AG04449 (cell line): Measurements from ENCODE around the gene SRSF6.

Source experiments
- CTCF ChIA-PET: fragments of 350-600 bp; formaldehyde crosslinking; extraction: SDS; loops from one replicate; lab custom pipeline; 2021; ENCODE audit warnings: antibody characterized with exemption; lab: Yijun Ruan, JAX
- POLR2A ChIA-PET: fragments of 400-600, 350-600 bp; formaldehyde crosslinking; extraction: SDS; loops from one replicate; lab custom pipeline; 2020; ENCODE audit warnings: antibody characterized with exemption, inconsistent platforms; lab: Yijun Ruan, JAX
- DNase-seq: peaks from one replicate; pipeline ENCODE4 v3.0.0-alpha.2; 2010; ENCODE audit warnings: low read depth, low spot score
- H3K4me3 ChIP-seq: 2 replicates; pipeline ENCODE4 v1.5.1; 2011; ENCODE audit warnings: low read depth, mild to moderate bottlenecking, control low read depth, low read length
- TF ChIP-seq, protein P1 (sequence below): IDR thresholded peaks from one replicate; pipeline ENCODE4 v1.5.1; 2011; ENCODE audit warnings: mild to moderate bottlenecking, moderate library complexity, low read length, control low read depth, inconsistent platforms; ENCODE audit not compliant: insufficient read depth; ENCODE audit errors: missing control alignments

Gene SRSF6

DNA sequence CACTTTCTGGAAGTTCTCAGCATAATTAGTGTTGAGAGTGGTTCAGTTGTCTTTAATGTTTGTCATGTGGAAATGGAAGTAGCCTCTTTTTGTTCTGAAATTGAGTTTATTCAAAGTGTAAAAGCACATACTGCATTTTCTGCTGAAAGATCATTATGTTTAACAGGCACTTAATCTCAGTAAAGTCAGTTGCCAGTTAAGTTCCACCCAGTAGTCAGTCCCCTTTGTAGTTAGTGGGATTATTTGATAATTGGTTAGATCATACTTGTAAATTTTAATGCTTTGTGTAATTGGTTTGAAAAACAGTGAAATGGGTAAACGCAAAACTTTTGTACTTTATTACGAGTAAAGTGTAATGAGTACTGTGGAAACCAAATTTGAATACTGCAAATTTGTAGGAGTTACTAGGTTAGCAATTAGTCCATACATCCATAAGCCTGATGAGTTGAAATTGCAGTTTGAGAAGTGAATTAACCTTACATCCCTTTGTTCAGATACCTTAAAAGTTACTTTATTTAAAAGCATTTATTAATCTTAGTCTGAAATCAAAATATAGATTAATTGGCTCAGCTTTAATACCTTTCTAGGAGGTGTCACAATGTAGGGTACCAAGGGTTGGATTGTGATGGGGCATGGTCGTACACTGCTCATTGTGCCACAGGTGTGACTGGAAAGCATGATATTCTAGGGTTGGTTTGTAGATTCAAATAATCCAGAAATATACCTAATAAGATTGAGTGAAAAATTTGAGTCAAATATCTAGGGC lies 4.4 kb downstream of the SRSF6 start:
- POLR2A ChIA-PET = interaction anchor here (0.6 to 0.9 kb wide), 2 partner anchors 9 to 13 kb away, joined by 3 read pairs; no protein-coding TSS in a partner anchor
- DNase-seq = no peak
- TF ChIP-seq, protein P1, sequence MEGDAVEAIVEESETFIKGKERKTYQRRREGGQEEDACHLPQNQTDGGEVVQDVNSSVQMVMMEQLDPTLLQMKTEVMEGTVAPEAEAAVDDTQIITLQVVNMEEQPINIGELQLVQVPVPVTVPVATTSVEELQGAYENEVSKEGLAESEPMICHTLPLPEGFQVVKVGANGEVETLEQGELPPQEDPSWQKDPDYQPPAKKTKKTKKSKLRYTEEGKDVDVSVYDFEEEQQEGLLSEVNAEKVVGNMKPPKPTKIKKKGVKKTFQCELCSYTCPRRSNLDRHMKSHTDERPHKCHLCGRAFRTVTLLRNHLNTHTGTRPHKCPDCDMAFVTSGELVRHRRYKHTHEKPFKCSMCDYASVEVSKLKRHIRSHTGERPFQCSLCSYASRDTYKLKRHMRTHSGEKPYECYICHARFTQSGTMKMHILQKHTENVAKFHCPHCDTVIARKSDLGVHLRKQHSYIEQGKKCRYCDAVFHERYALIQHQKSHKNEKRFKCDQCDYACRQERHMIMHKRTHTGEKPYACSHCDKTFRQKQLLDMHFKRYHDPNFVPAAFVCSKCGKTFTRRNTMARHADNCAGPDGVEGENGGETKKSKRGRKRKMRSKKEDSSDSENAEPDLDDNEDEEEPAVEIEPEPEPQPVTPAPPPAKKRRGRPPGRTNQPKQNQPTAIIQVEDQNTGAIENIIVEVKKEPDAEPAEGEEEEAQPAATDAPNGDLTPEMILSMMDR = no peak
- no peak overlapping the region for H3K4me3 ChIP-seq
- CTCF ChIA-PET = interaction anchor here (0.6 kb wide), 1 partner anchor 48 kb away, joined by 3 read pairs; no protein-coding TSS in a partner anchor

DNA sequence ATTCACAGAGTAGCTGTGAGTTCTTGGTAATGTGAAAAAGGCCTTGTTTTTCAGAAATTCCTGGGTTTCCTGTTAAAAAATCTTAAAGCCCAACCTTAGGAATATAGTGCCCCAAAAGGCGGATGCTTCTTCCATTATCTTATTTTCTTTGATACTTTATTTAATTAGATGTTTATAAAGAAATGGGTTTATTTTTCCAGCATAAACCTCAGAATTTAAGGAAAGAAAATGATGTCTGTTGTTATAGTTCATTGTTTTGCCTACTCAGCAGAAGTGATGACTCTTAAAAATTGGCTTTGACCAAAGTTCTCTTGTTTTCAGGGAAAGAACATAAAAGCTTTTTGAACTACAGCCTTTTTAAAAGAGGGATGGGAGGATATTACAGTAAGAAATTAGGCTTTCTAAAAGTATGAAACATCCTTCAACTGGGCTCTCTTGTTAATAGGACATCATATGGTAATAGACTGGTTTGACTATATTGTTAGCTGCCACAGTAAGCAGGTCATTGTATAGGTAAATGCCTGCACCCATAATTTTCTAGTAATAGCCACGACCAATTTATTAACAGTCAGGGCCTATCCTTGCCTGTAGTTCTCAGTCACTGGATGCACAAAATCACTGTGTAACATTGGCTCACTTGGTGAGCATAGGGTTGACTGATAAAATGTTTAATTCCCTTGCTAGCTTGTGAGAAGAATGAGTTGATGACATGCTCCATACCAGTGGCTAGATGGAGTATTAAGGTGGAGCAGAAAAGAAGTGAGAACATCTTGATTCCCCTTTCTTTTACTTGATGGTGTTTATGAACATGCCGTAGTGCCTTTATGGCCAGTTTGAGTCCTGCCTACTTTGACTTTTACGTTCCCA lies 5.2 kb downstream of the SRSF6 start:
- ChIA-PET POLR2A (no interaction called here), CTCF (no interaction called here)
- TF ChIP-seq, protein P1 = no peak
- H3K4me3 ChIP-seq = no peak overlapping the region
- no peak for DNase-seq

DNA sequence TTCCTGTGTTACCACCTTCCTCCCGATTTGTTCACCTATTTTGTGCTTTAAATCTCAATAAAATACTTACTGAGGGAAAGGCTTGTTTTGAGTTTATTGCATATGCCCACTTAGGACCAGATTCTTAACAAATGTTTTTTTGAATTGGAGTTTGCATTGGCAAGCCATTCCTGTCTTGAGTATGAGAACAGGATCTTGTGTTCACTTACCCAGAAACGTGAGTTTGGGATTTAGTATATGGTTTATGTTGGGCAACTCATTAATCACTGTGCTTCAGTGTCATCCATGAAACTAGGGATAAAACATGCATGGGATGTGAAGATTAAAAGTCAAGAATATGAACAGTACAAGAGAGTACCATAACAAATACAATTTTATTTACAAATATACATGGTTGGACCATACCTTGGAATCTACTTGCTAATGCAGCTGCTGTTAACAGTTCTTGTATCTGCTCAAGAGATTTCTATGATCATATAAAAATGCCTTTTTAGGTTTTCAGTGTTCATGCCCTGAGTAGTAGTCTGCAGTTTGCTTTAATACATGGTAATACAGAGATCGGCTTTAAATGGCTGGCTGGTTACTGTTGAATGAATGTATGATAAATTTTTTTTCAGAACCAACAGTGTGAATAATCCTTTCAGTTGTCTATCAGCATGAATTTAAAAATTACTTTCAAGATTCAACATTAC lies 6.0 kb downstream of the SRSF6 start:
- ChIA-PET POLR2A (no interaction called here), CTCF (no interaction called here)
- TF ChIP-seq, protein P1 = no peak

DNA sequence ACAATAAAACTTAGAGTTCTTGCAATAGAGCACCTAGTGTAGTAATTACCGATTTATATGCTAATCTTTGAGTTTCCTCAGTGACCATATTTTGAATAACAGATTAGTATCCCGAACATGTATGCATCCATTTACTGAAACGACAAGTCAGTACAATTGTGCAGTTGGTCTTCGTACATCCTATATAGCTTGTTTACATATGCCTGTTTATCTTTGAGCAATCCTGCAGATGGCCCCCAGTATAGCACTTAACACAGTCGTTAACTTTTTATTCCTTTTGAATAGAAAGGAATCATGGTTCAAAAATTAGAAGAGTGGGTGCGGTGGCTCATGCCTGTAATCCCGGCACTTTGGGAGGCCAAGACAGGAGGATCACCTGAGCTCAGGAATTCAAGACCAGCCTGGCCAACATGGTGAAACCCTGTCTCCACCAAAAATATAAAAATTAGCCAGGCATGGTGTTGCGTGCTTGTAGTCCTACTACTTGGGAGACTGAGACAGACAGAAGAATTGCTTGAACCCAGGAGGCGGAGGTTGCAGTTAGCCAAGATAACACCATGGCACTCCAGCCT lies 6.6 kb downstream of the SRSF6 start:
- no peak for DNase-seq
- H3K4me3 ChIP-seq = no peak overlapping the region
- TF ChIP-seq, protein P1 = no peak
- ChIA-PET CTCF (no interaction called here), POLR2A (interaction anchor here (0.6 kb wide), 1 partner anchor 29 kb away, joined by 3 read pairs; no protein-coding TSS in a partner anchor)

More for the DNA sequence above, 6.0 kb downstream of the SRSF6 start:
- DNase-seq = no peak
- no peak overlapping the region for H3K4me3 ChIP-seq

DNA sequence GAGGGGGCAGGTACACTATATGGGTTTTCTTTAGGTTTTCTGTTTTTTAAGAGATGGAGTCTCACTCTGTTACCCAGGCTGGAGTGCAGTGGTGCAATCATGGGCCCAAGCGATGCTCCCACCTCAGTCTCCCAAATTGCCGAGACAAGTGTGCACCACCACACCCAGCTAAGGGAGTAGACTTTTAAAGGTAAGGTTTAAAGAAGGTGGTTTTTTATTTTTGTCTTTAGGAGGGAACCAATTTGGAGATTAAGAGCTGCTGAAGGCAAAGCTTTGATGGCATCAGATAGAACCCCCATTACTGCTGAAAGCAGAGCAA lies 7.9 kb downstream of the SRSF6 start:
- no peak overlapping the region for H3K4me3 ChIP-seq
- ChIA-PET CTCF (interaction anchor here (1.3 kb wide), 1 partner anchor 16 kb away, joined by 3 read pairs; no protein-coding TSS in a partner anchor), POLR2A (interaction anchor here (2.2 kb wide), 1 partner anchor 9 kb away, joined by 7 read pairs; the partner anchor contains the start of gene SRSF6)
- TF ChIP-seq, protein P1 = no peak
- no peak for DNase-seq
